Measurements from ENCODE around the gene EDN2.

The EDN2 gene

DNA sequence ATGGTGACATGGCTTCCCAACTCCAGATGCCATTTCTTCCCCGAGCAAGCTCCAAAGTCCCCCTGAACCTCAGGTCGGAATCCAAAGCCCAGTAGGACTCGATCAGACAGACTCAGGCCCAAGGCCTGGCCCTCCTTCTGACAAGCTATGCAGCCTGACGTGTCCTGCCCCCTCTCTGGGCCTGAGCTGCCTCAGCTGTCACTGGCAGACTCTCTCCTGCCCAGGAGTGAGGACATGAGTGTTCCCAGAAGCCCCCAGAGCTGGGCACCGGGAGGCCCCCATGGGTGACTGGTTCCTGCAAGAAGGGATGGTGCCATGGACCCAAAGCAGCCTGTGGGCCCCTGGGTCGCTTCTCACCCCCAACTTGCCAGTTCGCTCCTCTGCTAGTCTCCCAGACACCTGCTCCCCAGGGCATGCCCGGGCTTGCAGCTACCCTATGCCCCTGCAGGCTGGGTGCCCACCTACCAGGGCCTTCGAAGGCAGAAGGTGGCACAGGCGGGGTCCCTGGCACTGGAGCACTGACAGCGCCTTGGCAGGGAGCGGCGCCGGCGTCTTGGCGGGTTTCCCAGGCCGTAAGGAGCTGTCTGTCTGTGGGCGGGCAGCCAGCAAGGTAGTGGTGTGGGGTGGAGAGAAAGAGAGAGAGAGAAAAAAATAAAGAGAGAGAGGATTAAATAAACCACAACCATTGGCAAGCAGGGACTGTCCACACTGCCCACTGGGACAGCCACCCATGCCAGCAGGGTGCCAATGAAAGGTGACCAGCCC, 2.3 kb downstream of the EDN2 start:
- no peak for DNase-seq

DNA sequence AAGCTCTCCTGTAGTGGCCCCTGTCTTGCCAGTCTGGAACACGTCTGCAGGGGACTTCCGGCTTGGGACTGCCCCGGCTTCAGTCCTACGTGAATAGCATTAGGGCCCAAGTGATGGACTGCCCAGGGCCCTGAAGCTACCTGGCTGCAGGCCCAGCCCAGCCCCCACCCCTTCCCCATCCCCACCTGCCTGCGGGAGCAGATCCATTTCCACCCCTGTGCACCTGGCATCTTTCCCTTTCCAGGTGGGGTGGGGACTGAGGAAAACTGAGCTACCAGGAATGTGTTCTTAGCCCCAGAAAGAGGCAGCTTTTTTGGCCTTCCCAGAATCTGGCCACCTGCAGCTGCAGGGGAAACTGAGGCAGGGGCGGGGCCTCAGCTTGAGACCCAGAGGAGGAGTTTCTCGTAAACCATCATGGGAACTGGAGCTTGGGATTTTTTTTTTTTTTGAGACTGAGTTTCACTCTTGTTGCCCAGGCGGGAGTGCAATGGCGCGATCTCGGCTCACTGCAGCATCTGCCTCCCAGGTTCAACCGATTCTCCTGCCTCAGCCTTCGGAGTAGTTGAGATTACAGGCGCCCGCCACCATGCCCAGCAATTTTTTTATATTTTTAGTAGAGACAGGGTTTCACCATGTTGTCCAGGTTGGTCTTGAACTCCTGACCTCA, 3.2 kb downstream of the EDN2 start:
- DNase-seq, result no peak

DNA sequence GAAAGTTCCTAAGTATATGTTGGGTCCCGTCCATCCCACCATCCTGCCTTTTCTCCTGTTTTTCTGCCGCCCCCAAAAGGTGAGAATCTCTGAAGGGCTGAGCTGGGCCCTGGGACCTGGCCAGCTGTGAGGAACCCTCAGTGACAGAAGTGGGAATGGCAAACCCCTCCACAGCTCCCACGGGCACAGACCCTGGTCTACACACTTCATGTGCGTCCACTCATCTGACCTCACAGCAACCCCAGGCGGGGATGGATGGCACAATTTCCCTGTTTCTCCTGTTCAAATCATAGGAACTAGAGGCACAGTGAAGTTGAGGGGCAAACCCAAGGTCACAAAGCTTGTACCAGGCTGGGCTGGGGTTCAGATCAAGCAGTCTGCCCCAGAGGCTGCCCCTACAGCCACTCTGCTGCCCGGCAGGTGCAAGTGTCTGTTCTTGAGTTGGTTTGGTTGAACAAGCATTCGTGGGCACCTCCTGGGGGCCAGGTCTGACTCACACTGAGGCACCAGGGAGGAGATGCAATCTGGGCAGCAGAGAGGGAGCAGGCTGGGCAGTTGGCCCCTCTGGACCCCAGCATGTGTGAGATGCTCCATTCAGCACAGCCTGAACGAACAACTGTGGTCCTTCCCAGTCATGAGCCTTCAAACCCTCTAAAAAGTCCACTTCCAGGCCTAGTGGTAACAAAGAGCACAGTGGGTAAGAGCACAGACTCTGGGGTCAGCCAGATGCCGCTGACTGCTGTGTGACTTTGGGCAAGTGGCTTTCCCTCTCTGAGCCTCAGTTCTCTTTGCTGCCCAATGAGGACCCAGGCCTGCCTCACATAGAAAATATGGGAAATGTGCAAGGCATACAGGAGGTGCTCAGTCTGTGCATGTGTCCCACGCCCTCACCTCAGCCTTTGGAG, 4.0 kb downstream of the EDN2 start:
- DNase-seq, result no peak

DNA sequence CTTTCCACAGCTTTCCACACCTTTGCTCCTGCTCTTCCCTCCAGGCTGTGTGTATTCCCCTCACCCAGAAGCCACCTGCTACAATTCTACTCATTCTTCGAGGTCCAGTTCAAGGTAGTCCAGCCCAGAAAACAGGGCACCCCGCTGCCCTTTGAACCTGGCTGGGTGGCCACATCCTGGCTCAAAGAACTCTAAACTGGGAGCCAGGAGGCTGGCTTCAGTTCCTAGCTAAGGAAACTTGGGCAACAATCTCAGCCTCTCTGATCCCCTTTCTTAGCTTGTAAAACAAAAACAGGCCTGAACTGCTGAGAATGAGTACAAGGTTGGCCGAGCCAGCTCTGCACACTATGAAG, 4.7 kb downstream of the EDN2 start:
- no peak for DNase-seq

DNA sequence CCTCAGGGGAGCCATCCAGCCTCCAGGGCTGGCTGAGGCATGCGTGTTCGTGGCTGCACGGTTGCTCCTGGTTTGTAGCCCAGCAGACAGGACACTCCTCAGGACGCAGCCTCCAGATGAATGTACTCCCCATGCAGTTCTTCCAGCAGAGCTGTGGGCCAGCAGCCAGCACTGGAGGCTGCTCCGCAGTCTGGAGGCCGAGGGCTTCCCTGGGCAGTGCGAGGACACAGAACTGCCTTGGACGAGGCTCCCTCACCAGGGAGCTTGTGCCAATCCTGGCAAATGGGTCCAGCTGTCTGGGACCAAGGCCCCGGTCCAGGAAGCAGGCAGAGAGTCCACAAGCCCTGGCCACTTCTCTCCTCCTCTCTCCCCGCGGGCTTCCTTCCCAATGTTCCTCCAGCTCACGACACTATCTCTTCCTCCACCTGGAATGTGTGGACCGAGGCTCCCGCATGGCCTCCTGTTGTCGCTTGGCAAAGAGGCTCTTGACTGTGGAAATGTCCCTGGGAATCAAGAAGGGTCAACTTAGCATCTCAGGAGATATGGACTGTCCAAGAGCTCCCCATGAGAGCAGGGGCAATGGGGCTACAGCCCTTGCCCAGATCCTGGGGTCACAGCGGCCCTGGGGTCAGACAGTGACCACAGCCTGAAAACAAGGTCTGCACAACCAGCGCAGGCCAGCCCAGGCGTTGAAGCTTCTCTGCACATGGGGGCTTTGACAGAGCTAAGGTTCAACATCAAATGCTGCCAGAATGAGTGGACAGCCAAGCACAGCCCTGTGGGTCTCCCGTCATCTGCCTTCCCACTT, 5.3 kb downstream of the EDN2 start:
- no peak for DNase-seq

DNA sequence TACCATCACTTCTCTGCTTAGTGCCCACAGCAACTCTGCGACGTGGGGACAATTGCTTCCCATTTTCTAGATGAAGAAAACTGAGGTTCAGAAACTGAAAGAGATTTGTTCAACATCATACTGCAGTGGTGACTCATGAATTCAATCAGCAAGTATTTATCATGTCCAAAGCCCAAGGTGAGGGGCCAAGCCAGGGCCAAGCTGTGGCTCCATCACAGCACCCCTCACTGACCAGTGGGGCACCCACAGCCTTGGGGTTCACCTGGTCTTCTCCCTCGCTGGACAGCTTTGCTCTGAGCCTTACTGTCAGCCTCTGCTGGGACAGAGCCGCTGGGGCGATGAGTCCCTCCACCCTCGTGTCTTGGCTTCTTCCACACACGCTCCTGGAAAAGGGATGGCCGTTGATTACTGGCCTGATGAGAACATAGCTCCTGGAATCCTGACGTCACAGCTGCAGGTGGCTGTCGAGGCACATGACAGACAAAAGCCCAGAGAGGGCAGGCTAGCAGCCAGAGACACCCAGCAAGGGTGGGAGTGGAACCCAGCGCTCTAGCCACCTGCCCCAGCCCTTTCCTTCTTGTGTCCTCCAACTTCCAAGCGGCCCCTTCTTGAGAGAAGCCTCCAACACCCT, 6.2 kb downstream of the EDN2 start:
- DNase-seq, result no peak

DNA sequence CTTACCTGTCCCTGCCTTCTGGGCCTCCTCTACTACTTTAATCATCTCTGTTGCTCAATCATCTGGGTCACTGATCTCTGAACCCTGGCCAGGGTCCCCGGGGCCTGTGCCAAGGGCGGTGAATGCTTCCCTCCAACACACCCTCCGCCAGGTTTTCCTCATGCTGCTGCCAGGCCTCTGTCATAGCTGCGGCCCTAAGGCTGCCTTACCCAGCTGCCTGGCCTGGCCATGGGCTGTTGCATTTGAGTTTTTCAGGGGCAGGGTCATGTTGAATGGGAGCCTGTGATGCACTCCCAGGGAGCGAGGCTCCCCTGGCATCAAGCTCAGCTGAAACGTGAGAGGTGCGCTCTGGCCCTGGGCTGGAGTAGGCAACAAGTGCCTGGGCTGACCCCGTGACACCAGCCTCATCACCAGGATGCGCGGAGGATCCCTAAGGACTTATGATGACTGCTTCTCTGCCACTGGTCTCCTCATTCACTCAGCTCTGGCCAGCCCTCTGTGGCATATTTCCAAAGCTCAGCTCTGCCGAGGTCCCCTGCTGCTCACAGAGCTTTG, 7.6 kb downstream of the EDN2 start:
- no peak for DNase-seq

DNA sequence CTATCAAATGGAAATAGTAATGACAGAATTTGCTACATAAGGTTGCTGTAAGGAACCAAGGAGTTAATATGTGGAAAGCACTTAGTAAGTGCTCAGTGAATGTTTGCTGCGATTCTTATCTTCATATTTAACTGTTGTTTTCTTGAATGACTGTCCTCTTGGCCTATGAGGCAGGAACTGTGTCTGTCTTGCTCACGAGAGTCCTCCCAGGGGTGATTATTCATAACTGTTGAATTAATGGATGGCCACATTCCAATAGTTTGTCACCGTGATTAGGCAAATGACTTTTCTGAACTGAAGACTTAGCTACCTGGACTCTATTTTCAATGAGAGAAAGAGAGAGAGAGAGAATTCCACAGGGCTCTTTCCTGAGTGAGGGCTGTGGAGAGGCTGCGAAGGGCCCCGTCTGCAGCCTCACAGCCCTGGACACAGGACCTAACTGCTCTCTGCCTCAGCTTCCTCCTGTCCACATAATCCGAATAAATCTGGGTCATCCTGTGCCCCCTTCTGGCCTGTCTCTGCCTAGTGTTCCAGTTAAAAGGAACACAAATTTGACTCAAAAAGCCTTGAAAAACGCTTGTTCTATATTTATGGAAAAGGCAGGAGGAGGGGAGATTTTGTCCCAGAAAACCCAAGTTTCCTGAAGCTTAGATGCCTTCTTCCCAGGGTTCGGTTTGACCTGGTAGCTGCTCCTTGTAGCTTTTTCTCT, 8.5 kb downstream of the EDN2 start:
- DNase-seq, result no peak

DNA sequence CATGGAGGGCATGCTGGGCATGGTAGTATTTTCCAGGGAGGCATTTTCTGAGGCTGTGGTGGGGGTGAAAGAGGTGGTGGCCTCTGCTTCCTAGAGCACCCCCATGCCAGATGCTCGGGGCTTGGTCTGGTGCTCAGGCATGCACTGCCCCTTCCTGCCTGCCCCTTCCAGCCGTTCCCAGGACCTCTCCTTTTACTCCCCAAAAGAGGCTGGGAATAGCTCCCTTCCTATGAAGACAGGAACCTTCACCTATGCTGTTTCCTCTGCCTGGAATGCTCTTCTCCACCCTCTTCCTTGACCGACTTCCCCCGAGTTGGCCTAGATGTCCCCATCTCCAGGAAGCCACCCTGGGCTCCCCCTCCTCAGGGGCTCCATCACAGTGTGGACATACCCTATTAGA, 9.1 kb downstream of the EDN2 start:
- DNase-seq, result no peak

DNA sequence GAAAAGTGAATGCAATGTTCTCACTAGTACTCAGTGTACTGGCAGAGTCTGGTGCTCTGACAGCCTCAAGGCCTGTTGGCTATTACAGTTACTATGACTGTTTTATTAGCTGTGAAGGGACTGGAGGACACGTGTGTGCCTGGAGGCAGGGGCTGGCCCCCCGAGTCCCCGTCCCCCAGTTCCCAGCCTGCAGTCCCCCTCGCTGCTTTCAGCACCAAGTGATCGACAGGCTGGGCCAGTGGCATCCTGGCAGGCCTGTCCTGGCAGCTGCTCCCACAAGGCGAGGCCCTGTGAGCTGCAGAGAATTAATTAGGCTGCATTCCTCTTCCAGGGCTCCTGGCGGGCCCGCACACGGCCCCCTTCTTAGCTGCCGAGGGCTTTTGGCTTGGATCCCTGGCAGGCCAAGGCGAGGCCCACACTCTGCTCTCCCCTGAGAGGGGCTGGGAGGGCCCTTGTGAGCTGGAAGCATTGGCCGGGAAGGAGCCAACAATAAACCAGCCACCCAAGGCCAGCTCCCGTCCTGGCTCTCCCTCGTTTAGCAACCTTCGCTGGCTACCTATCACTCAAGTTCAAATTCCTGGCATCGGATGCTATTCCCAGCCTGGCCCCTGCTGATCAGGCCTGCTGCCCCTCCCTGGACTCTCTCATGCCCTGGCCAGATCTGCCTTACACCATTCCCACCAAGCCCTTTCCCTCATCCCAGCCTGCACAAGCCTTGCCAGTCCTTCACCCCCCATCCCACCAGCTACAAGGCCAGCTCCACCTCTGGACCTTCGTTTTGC, 9.8 kb downstream of the EDN2 start:
- no peak for DNase-seq

DNA sequence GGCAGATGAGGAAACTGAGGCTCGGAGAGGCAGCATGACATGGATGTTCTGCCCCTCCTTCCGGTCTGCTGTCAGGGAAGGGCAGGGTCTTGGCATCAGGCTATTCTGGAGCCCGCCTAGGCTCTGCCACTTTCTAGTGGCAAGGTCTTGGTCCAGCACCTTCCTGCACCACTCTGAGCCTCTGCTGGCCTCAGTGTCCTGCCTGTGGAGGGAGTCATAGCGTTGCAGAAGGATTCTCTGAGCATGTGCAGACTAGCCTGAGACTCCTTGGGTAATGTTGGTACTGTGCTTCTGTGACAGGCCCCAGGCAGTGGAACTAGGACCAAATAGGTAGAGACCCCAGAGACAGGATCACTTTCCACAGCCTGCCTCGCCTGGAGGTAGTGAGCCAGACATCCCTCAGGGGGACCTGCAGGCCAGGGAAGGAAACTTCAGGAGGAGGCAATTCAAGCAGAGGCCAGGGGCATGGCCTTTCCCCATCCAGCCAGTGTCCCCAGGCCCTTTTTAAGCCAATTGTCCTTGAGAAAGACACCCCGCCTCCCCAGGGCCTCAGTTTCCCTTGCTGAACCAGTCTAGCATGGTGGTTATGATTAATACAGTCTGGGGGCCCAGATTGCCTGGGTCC, 10.6 kb downstream of the EDN2 start:
- DNase-seq, result no peak

DNA sequence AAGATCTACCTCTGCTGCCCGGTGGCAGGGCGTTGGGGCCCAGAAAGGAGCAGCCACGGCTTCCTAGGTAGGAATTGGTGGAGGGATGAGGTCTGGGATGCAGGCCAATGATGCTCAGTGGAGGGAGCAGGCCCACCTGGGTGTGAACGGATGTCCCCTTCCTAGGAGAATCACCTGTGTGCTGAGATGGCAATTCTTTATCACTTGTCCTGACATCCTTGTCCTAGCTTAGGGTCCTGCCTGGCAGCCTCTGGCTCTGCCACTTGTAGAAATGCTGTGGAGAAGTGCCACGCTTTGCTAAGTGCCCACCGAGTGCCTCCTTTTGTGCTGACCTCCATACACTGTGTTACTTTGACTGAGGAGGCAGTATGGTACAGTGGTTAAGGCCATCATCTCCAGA, 12.8 kb downstream of the EDN2 start:
- DNase-seq, result no peak

DNA sequence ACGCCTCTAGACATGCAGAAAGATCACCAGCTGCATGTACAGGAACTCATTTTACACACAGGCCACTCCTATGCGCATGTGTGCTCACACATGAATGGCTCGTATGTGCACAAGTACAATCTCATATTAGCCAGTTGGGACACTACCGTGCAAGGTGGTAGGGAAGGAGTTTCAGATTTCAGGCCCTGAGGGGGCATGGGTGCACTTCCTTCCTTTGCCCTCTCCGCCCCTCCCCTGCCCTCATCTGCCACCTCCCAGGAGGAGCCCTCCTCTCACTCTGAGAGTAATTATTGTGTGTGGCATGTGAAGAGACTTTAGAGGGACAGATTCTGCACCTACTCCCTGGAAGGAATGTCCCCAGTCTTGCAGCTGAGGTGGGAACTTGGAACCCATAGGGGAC, 14.8 kb downstream of the EDN2 start:
- DNase-seq, result no peak

DNA sequence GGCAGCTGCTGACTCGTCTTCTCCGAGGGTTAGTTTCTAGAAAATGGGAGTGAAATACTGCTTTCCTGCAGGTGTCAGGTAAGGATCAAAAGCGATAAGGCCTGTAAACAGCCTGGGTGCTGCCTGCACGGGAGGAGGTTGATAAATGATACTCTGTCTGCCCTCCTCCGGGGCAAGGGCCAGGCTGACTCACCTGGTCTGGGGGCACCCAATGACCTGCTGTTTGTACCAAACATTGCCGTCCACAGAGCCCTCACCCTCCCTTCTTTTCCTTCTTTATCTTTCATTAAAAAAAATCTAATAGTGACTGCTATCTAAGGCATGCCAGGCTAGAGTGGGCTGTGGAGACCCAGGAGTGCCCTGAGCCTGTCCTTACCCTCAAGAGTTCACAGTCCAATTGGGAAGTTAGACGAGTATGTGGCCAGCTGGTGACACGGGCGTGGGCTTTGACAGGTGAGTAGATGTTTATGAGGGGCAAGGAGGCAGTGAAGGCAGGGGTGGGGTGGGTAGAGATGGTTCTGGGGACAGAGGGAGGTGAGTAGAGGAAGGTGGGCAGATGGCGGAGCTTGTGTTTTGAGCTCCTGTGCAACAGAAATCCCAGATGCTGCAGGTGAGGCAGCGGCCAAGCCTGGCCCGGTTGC, 16.2 kb downstream of the EDN2 start:
- DNase-seq, result no peak

DNA sequence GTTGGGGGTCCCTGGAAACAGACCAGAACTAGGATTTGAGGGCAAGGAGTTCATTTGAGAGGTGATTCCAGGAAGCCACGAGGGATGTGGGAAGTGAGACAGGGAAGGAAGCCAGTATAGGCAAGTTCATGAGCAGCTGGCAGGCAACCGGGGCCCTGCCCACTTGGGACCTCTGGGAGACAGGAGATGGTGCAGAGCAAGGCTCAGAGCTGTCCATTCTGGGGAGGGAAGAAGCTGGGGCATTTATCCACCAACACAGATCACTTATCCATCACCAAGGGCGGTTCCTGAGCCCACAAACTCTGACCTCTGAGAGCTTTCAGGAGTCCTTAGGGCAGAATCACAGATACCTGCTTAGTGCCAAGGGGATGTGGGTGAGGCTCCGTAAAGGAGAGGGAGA, 16.8 kb downstream of the EDN2 start:
- DNase-seq, result no peak

DNA sequence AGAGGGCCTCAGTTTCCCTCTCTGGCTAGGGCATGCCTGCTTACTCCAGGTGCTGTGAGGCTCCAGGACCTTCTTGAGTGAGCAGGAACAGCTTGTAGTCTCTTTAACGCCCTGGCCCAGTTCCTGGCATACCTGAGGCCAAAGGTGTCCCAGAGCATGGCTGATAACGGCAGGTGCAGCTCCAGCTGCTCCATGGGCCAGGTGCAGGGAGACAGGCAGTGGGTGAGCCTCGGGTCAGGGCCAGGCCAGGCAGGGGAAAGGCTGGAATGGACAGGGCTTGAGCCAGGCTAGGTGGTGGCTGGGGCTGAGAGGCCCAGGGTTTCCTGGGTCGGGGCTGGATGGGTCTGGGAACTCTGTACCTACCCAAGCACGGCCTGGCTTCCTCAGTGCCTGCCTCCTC, 18.3 kb downstream of the EDN2 start:
- no peak for DNase-seq

DNA sequence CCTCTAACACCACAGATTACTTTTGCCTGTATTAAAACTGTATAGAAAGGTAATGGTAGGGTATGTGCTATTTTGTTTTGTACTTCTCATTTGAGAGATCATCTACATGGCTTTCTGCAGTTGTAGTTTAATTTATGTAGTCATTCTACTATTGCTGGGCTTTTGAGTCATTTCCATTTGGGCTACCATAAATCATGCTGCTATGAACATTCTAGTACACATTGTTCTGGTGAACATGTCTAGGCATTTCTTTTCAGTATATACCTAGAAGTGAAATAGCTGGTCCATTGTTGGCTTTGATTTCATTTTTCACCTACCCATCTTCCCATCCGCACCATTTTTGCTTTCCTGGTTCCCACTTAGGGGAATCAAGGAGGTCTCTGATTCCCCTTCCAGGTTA, 18.7 kb downstream of the EDN2 start:
- DNase-seq, result no peak

DNA sequence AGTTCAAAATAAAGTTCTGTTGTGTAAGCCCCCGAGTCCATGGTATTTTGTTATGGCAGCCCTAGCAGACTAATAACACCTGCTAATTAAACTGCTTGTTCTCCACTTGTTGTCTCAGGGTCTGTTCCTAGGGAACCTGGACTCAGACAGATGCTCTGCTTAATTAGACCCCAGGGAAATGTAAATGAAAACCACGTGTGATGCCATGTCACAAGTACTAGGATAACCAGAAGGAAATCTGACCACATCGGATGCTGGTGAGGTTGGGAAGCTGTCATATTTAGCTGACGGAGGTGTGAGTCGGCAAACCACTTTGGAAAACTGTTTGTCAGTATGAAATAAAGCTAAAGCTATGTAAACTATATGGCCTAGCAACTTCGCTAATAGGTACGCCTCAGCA, 19.6 kb downstream of the EDN2 start:
- DNase-seq, result no peak

DNA sequence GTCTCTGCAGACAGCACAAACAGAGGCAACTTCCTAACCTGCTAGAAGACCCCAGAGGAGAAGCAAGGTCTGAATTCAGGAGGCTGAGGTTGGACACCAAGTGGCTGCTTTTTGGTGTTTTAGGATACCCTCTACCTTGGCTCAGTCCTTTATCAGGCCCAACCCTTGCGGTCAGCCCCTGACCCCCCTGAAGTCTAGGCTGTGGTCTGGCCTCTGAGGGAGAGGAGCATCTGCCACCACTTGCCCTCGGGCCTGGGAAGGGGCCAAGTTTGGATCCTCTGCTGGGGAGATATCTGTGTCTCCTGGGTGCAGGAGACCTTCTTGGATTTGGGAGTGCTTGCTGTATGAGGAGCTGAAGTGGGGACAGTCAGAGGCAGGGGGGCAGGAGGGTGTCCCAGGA, 21.0 kb downstream of the EDN2 start:
- DNase-seq, result no peak

DNA sequence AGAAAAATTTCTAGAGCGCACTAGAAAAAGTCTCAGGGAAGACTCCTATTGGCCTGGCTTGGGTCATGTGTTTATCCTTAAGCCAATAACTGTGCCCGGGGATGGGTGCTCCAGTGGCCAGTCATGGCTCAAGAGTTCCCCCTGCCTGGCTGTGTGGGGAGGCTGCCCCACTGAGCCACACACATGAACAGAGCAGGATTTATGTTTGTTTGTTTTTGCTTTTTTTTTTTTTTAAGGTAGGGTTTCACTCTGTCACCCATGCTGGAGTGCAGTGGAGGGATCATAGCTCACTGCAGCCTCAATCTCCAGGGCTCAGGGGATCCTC, 21.8 kb downstream of the EDN2 start:
- DNase-seq, result no peak
